T-helper 2 cell treated with Interferon-gamma antibody and Interleukin-4, amounts not matched to agents 5 μg/mL and 100 μg/mL, for 36 hours (primary cell): ENCODE results near the gene RECK.

Experiments used
- DNase-seq: peaks from one replicate; pipeline ENCODE4 v3.0.0; 2021; ENCODE audit warnings: low spot score
- H3K27ac Mint-ChIP-seq: one replicate; pipeline ENCODE4 v1.8.0; 2021; ENCODE audit warnings: mild to moderate bottlenecking, mixed read lengths
- H3K27me3 Mint-ChIP-seq: one replicate; pipeline ENCODE4 v1.8.0; 2021; ENCODE audit warnings: low read depth, mixed read lengths
- H3K36me3 Mint-ChIP-seq: one replicate; pipeline ENCODE4 v1.8.0; 2021; ENCODE audit warnings: low read depth, mixed read lengths
- H3K4me1 Mint-ChIP-seq: one replicate; pipeline ENCODE4 v1.8.0; 2021; ENCODE audit warnings: low read depth, mixed read lengths
- H3K4me3 Mint-ChIP-seq: one replicate; pipeline ENCODE4 v1.8.0; 2022; ENCODE audit warnings: mild to moderate bottlenecking, moderate library complexity, mixed read lengths
- H3K9me3 Mint-ChIP-seq: one replicate; pipeline ENCODE4 v1.8.0; 2021; ENCODE audit warnings: mixed read lengths

The RECK gene

GRCh38 chr9:36093384-36093783 is 56.7 kb downstream of the RECK start:
- no peak for DNase-seq
- Mint-ChIP-seq H3K27ac (no peak overlapping the region), H3K4me3 (no peak overlapping the region)

GRCh38 chr9:36099718-36100117 is 63.0 kb downstream of the RECK start:
- Mint-ChIP-seq H3K4me1 (peaks cover 8% of the 10 kb centered on the region), H3K4me3 (no peak overlapping the region), H3K9me3 (no peaks in the 10 kb centered on the region), H3K27ac (no peak overlapping the region), H3K27me3 (no peaks in the 10 kb centered on the region), H3K36me3 (no peaks in the 10 kb centered on the region)
- no peak for DNase-seq

More at GRCh38 chr9:36093384-36093783, 56.7 kb downstream of the RECK start:
- no peaks in the 10 kb centered on the region for H3K27me3 Mint-ChIP-seq
- H3K9me3 Mint-ChIP-seq, result peaks cover 7% of the 10 kb centered on the region
- H3K4me1 Mint-ChIP-seq, result peaks cover 12% of the 10 kb centered on the region
- peaks cover 16% of the 10 kb centered on the region for H3K36me3 Mint-ChIP-seq

- no peaks in the 10 kb centered on the region for H3K27me3 Mint-ChIP-seq
- DNase-seq, result no peak
- H3K27ac Mint-ChIP-seq, result no peak overlapping the region
- H3K9me3 Mint-ChIP-seq, result no peaks in the 10 kb centered on the region
- H3K4me3 Mint-ChIP-seq, result no peak overlapping the region
- H3K4me1 Mint-ChIP-seq, result peaks cover 8% of the 10 kb centered on the region
- H3K36me3 Mint-ChIP-seq, result no peaks in the 10 kb centered on the region
Observed at GRCh38 chr9:36100532-36100931, 63.8 kb downstream of the RECK start.

- no peak overlapping the region for H3K27ac Mint-ChIP-seq
- no peak for DNase-seq
- no peaks in the 10 kb centered on the region for H3K27me3 Mint-ChIP-seq
- H3K4me1 Mint-ChIP-seq, result peaks cover 8% of the 10 kb centered on the region
- H3K9me3 Mint-ChIP-seq, result no peaks in the 10 kb centered on the region
- no peak overlapping the region for H3K4me3 Mint-ChIP-seq
- no peaks in the 10 kb centered on the region for H3K36me3 Mint-ChIP-seq
Observed at GRCh38 chr9:36101916-36102741, 65.4 kb downstream of the RECK start.

GRCh38 chr9:36102742-36103495 is 66.2 kb downstream of the RECK start:
- DNase-seq, result peak; percentile 76
- Mint-ChIP-seq H3K4me3 (no peak overlapping the region), H3K9me3 (no peaks in the 10 kb centered on the region), H3K27me3 (no peaks in the 10 kb centered on the region), H3K4me1 (peaks cover 8% of the 10 kb centered on the region), H3K27ac (no peak overlapping the region), H3K36me3 (no peaks in the 10 kb centered on the region)

GRCh38 chr9:36109071-36109470 is 72.4 kb downstream of the RECK start:
- no peak overlapping the region for H3K27ac Mint-ChIP-seq
- H3K4me1 Mint-ChIP-seq, result no peaks in the 10 kb centered on the region
- H3K36me3 Mint-ChIP-seq, result peaks cover 7% of the 10 kb centered on the region

GRCh38 chr9:36110434-36110833 is 73.7 kb downstream of the RECK start:
- DNase-seq, result no peak
- Mint-ChIP-seq H3K9me3 (no peaks in the 10 kb centered on the region), H3K27me3 (no peaks in the 10 kb centered on the region), H3K27ac (no peak overlapping the region), H3K4me1 (no peaks in the 10 kb centered on the region), H3K36me3 (peaks cover 7% of the 10 kb centered on the region), H3K4me3 (no peak overlapping the region)

More at GRCh38 chr9:36109071-36109470, 72.4 kb downstream of the RECK start:
- Mint-ChIP-seq H3K27me3 (no peaks in the 10 kb centered on the region), H3K9me3 (no peaks in the 10 kb centered on the region), H3K4me3 (no peak overlapping the region)
- DNase-seq, result no peak

GRCh38 chr9:36112516-36112915 is 75.8 kb downstream of the RECK start:
- Mint-ChIP-seq H3K4me1 (no peaks in the 10 kb centered on the region), H3K27ac (no peak overlapping the region), H3K9me3 (no peaks in the 10 kb centered on the region), H3K36me3 (peaks cover 7% of the 10 kb centered on the region), H3K4me3 (no peak overlapping the region), H3K27me3 (no peaks in the 10 kb centered on the region)
- no peak for DNase-seq

- H3K36me3 Mint-ChIP-seq, result peaks cover 11% of the 10 kb centered on the region
Observed at GRCh38 chr9:36113999-36114398, 77.3 kb downstream of the RECK start.

GRCh38 chr9:36116593-36116992 is 79.9 kb downstream of the RECK start:
- no peak for DNase-seq
- peaks cover 6% of the 10 kb centered on the region for H3K36me3 Mint-ChIP-seq
- no peaks in the 10 kb centered on the region for H3K9me3 Mint-ChIP-seq
- H3K27me3 Mint-ChIP-seq, result no peaks in the 10 kb centered on the region
- H3K4me1 Mint-ChIP-seq, result no peaks in the 10 kb centered on the region
- H3K27ac Mint-ChIP-seq, result no peak overlapping the region
- no peak overlapping the region for H3K4me3 Mint-ChIP-seq

More at GRCh38 chr9:36113999-36114398, 77.3 kb downstream of the RECK start:
- H3K27me3 Mint-ChIP-seq, result no peaks in the 10 kb centered on the region
- no peaks in the 10 kb centered on the region for H3K4me1 Mint-ChIP-seq
- no peak overlapping the region for H3K27ac Mint-ChIP-seq
- H3K9me3 Mint-ChIP-seq, result no peaks in the 10 kb centered on the region
- H3K4me3 Mint-ChIP-seq, result no peak overlapping the region
- no peak for DNase-seq

GRCh38 chr9:36118201-36118600 is 81.5 kb downstream of the RECK start:
- Mint-ChIP-seq H3K4me1 (no peaks in the 10 kb centered on the region), H3K36me3 (peaks cover 8% of the 10 kb centered on the region), H3K27me3 (no peaks in the 10 kb centered on the region), H3K4me3 (no peak overlapping the region), H3K27ac (no peak overlapping the region), H3K9me3 (no peaks in the 10 kb centered on the region)
- no peak for DNase-seq

- no peaks in the 10 kb centered on the region for H3K9me3 Mint-ChIP-seq
- H3K27ac Mint-ChIP-seq, result no peak overlapping the region
- no peak for DNase-seq
- no peak overlapping the region for H3K4me3 Mint-ChIP-seq
- H3K36me3 Mint-ChIP-seq, result peaks cover 6% of the 10 kb centered on the region
- H3K4me1 Mint-ChIP-seq, result no peaks in the 10 kb centered on the region
- no peaks in the 10 kb centered on the region for H3K27me3 Mint-ChIP-seq
Observed at GRCh38 chr9:36118706-36119105, 82.0 kb downstream of the RECK start.

- H3K27me3 Mint-ChIP-seq, result no peaks in the 10 kb centered on the region
- H3K4me3 Mint-ChIP-seq, result no peak overlapping the region
- no peaks in the 10 kb centered on the region for H3K9me3 Mint-ChIP-seq
- peaks cover 6% of the 10 kb centered on the region for H3K36me3 Mint-ChIP-seq
- no peak for DNase-seq
- no peak overlapping the region for H3K27ac Mint-ChIP-seq
- no peaks in the 10 kb centered on the region for H3K4me1 Mint-ChIP-seq
Observed at GRCh38 chr9:36119476-36119875, 82.8 kb downstream of the RECK start.

GRCh38 chr9:36120705-36121104 is 84.0 kb downstream of the RECK start:
- no peak overlapping the region for H3K4me3 Mint-ChIP-seq
- H3K9me3 Mint-ChIP-seq, result no peaks in the 10 kb centered on the region
- no peaks in the 10 kb centered on the region for H3K27me3 Mint-ChIP-seq
- DNase-seq, result no peak
- H3K36me3 Mint-ChIP-seq, result peaks cover 6% of the 10 kb centered on the region
- H3K4me1 Mint-ChIP-seq, result peaks cover 5% of the 10 kb centered on the region
- H3K27ac Mint-ChIP-seq, result no peak overlapping the region
